Measurements from ENCODE around the gene PFKFB4. TPM values are rescaled to one million over a fixed set of nuclear protein-coding genes. Genes with fewer than 3 reads are reported as not detected.
A peak's percentile ranks its signal among the peaks of the same experiment; 100 is the strongest.

Gene PFKFB4
- total and polyA plus RNA-seq, 7 donors, result 0.25 to 4.1 (median 1.1) TPM

- Histone ChIP-seq H3K27me3 (ENCODE audit: insufficient read depth in 3 of 3, low read length in 2 of 3) (no peaks in the 10 kb centered on the region), H3K4me3 (peak within 1 kb of the TSS; percentile 76), H3K27ac (peak within 1 kb of the TSS; percentile 72), H3K4me1 (peaks cover 15% of the 10 kb centered on the region), H3K36me3 (ENCODE audit: insufficient read depth in 1 of 2, low read depth in 1 of 2) (peaks cover 0 to 4% of the 10 kb centered on the region in 2 donors), H3K9me3 (no peaks in the 10 kb centered on the region)
- ATAC-seq (peak; percentile 54 to 76 (median 67)), DNase-seq (peak; percentile 87 to 88)
- 1 to 3% (median 1%) methylated on average over 42 to 62 of the region's 66 CpGs for WGBS, 3 donors
- intact Hi-C loops (cut with DNase I), result loop anchor here in 1 of 2 donors (2.0 kb wide), 1 partner anchor 39 kb away; no protein-coding TSS in a partner anchor
- TF ChIP-seq CTCF (IDR thresholded peaks at IDR 0.05), result no peak
Measured at GRCh38 chr3:48504051-48504946, 52.3 kb downstream of the PFKFB4 start, which contains the start of gene SHISA5. Gene SHISA5, minus strand, starts transcription at chr3:48504174. Its CDS starts 80 bp downstream, at chr3:48504094.

GRCh38 chr3:48503401-48504050 lies 53.1 kb downstream of the PFKFB4 start:
- Histone ChIP-seq H3K27me3 (ENCODE audit: insufficient read depth in 3 of 3, low read length in 2 of 3) (no peaks in the 10 kb centered on the region), H3K4me3 (peak overlapping the region; percentile 76), H3K36me3 (ENCODE audit: insufficient read depth in 1 of 2, low read depth in 1 of 2) (peaks cover 0 to 4% of the 10 kb centered on the region in 2 donors), H3K9me3 (no peaks in the 10 kb centered on the region), H3K27ac (peak overlapping the region; percentile 72), H3K4me1 (peaks cover 15% of the 10 kb centered on the region)
- intact Hi-C loops (cut with DNase I), result loop anchor here in 1 of 2 donors (2.0 kb wide), 1 partner anchor 39 kb away; no protein-coding TSS in a partner anchor
- 16 to 32% (median 29%) methylated on average over 16 to 26 of the region's 26 CpGs for WGBS, 3 donors
- ATAC-seq, result peak in 3 of 4 donors; percentile 28 to 52 (median 39)
- DNase-seq, result peak; percentile 68 to 72
- TF ChIP-seq CTCF (IDR thresholded peaks at IDR 0.05), result no peak

- no peaks in the 10 kb centered on the region for H3K9me3 ChIP-seq
- no peaks in the 10 kb centered on the region for H3K27me3 ChIP-seq (ENCODE audit: insufficient read depth in 3 of 3, low read length in 2 of 3)
- H3K4me1 ChIP-seq, result peaks cover 12% of the 10 kb centered on the region
- peak overlapping the region; percentile 72 for H3K27ac ChIP-seq
- intact Hi-C loops (cut with DNase I), result no loop called here
- peak overlapping the region; percentile 76 for H3K4me3 ChIP-seq
- ATAC-seq (peak; percentile 41 to 76 (median 73)), DNase-seq (peak; percentile 41 to 73)
- no peak for TF ChIP-seq CTCF (IDR thresholded peaks at IDR 0.05)
- H3K36me3 ChIP-seq (ENCODE audit: insufficient read depth in 1 of 2, low read depth in 1 of 2), result peaks cover 0 to 9% of the 10 kb centered on the region in 2 donors
- 17 to 22% (median 19%) methylated on average over 5 to 6 of the region's 6 CpGs for WGBS, 3 donors
Measured at GRCh38 chr3:48502728-48503168, 53.9 kb downstream of the PFKFB4 start.

GRCh38 chr3:48502121-48502520 lies 54.5 kb downstream of the PFKFB4 start:
- Histone ChIP-seq H3K4me1 (peaks cover 6% of the 10 kb centered on the region), H3K27me3 (ENCODE audit: insufficient read depth in 3 of 3, low read length in 2 of 3) (no peaks in the 10 kb centered on the region), H3K9me3 (no peaks in the 10 kb centered on the region), H3K4me3 (no peak overlapping the region), H3K27ac (peak overlapping the region; percentile 72), H3K36me3 (ENCODE audit: insufficient read depth in 1 of 2, low read depth in 1 of 2) (peaks cover 0 to 12% of the 10 kb centered on the region in 2 donors)
- ATAC-seq (no peak), DNase-seq (peak in 1 of 2 donors; percentile 43)
- no peak for TF ChIP-seq CTCF (IDR thresholded peaks at IDR 0.05)
- intact Hi-C loops (cut with DNase I), result no loop called here
- WGBS, 3 donors, result 59 to 78% (median 70%) methylated on average over 5 of the region's 5 CpGs

Data from psoas muscle (tissue), 8 donors.